Gastroesophageal sphincter (tissue), 4 donors: ENCODE measurements around the gene RAB3D. TPM values are rescaled to one million over a fixed set of nuclear protein-coding genes. Genes with fewer than 3 reads are reported as not detected.

Experiments used
- ATAC-seq: fragments of 150-250 bp; one replicate; pipeline ENCODE4 v1.9.1; 2016; ENCODE audit warnings: mild to moderate bottlenecking, moderate library complexity
- H3K27ac ChIP-seq, 4 donors: fragments of 200-600 bp; sonication (generic) in 3 of 4; 1 replicate in 3 of 4; 2 replicates in 1 of 4; pipeline ENCODE4 v1.5.1; 2016 to 2019
- H3K27me3 ChIP-seq: fragments of 200-600 bp; sonication (generic); one replicate; pipeline ENCODE4 v1.5.1; 2019
- H3K36me3 ChIP-seq, 2 donors: fragments of 200-600 bp; sonication (generic); one replicate each; pipeline ENCODE4 v1.5.1; 2019; ENCODE audit warnings: control low read depth in 1 of 2
- H3K4me1 ChIP-seq, 3 donors: fragments of 200-600 bp; sonication (generic); 1 replicate in 2 of 3; 2 replicates in 1 of 3; pipeline ENCODE4 v1.5.1; 2016 to 2019; ENCODE audit warnings: control low read depth in 2 of 3
- H3K4me3 ChIP-seq, 2 donors: fragments of 200-600 bp; sonication (generic); one replicate each; pipeline ENCODE4 v1.5.1; 2019; ENCODE audit warnings: mild to moderate bottlenecking in 1 of 2, moderate library complexity in 1 of 2
- H3K9me3 ChIP-seq, 3 donors: fragments of 200-600 bp; sonication (generic); one replicate each; pipeline ENCODE4 v1.5.1; 2017 to 2019; ENCODE audit warnings: control low read depth in 2 of 3
- CTCF ChIP-seq, 4 experiments: fragments of 200-600 bp in 2 of 4; fragments of 450-650 bp in 2 of 4; sonication (generic) in 1 of 4; IDR thresholded peaks; one replicate each; pipeline ENCODE4 v1.5.1; 2017 to 2019; ENCODE audit warnings: antibody characterized with exemption in 4 of 4, mild to moderate bottlenecking in 2 of 4, moderate library complexity in 2 of 4
- EP300 ChIP-seq: sonication (generic); formaldehyde crosslinking; IDR thresholded peaks from one replicate; pipeline ENCODE4 v1.6.1; 2017; ENCODE audit warnings: antibody characterized with exemption, mild to moderate bottlenecking
- POLR2A ChIP-seq, 2 donors: fragments of 450-650 bp; IDR thresholded peaks; one replicate each; pipeline ENCODE4 v1.6.1; 2017; ENCODE audit warnings: antibody characterized with exemption in 2 of 2, mild to moderate bottlenecking in 2 of 2, moderate library complexity in 1 of 2
- POLR2AphosphoS5 ChIP-seq: sonication (generic); formaldehyde crosslinking; IDR thresholded peaks from one replicate; pipeline ENCODE4 v1.6.1; 2017; ENCODE audit warnings: antibody characterized with exemption
- WGBS, 2 donors: methylation state at CpG; one replicate each; pipeline ENCODE4 v1.1.5; 2018; ENCODE audit warnings: low coverage in 1 of 2; 5-methylcytosine and 5-hydroxymethylcytosine counted together
- total RNA-seq, 4 donors: library from RNA; depleted of rRNA; stranded (reverse); fragments of >200 nt; gene quantifications; one replicate each; pipeline ENCODE4 v1.1.0, GENCODE V29; 2016

Gene RAB3D
- total RNA-seq, 4 donors from 2014 or later, result 21.5 to 43.7 (median 28.0) TPM

- no peaks in the 10 kb centered on the region for H3K4me1 ChIP-seq
- H3K36me3 ChIP-seq, result no peaks in the 10 kb centered on the region
- no peak overlapping the region for H3K27ac ChIP-seq
- no peaks in the 10 kb centered on the region for H3K9me3 ChIP-seq
- H3K4me3 ChIP-seq, result no peak overlapping the region
- no peak for ATAC-seq
- TF ChIP-seq POLR2AphosphoS5 (no peak), CTCF (IDR thresholded peaks at IDR 0.05) (no peak), POLR2A (IDR thresholded peaks at IDR 0.05) (no peak), EP300 (no peak)
- 72 to 80% methylated on average over 2 to 5 of the region's 5 CpGs for WGBS, 2 donors
- no peaks in the 10 kb centered on the region for H3K27me3 ChIP-seq
Observed at GRCh38 chr19:11279505-11280236, 59.8 kb downstream of the RAB3D start.

DNA sequence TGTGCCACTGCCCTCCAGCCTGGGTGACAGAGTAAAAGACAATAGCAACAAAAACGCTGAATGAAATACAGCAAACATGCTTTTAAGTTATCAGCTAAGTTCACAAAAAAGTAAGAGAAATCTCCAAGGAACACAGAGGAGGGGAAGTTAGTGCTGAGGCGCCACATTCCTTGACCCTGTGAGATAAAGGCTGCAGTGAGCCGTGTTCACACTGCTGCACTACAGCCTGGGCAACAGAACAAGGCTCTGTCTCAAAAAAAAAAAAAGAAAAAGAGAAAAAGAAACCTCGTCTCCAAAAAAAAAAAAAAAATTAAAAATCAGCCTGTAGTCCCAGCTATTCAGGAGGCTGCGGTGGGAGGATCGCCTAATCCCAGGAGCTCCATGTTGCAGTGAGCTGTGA, 60.8 kb downstream of the RAB3D start:
- Histone ChIP-seq H3K27ac (no peak overlapping the region), H3K4me3 (no peak overlapping the region), H3K9me3 (no peaks in the 10 kb centered on the region), H3K36me3 (no peaks in the 10 kb centered on the region), H3K4me1 (no peaks in the 10 kb centered on the region), H3K27me3 (no peaks in the 10 kb centered on the region)
- ATAC-seq, result no peak
- no peak for TF ChIP-seq EP300
- TF ChIP-seq POLR2AphosphoS5, result no peak
- TF ChIP-seq CTCF (IDR thresholded peaks at IDR 0.05), result no peak
- no peak for TF ChIP-seq POLR2A (IDR thresholded peaks at IDR 0.05)
- WGBS, 2 donors, result 37% methylated on average over 3 of the region's 6 CpGs; no CpG with 5 or more reads in 1 of the 2 donors

- H3K27ac ChIP-seq, result no peak overlapping the region
- no peak overlapping the region for H3K4me3 ChIP-seq
- no peaks in the 10 kb centered on the region for H3K27me3 ChIP-seq
- H3K4me1 ChIP-seq, result peaks cover 0 to 3% (median 0%) of the 10 kb centered on the region in 3 donors
- no peak for ATAC-seq
- no peaks in the 10 kb centered on the region for H3K36me3 ChIP-seq
- no peaks in the 10 kb centered on the region for H3K9me3 ChIP-seq
- no peak for TF ChIP-seq CTCF (IDR thresholded peaks at IDR 0.05)
- TF ChIP-seq EP300, result no peak
- no peak for TF ChIP-seq POLR2AphosphoS5
- no peak for TF ChIP-seq POLR2A (IDR thresholded peaks at IDR 0.05)
- 64 to 71% methylated on average over 2 to 4 of the region's 4 CpGs for WGBS, 2 donors
Observed at GRCh38 chr19:11274533-11275086, 64.8 kb downstream of the RAB3D start.

- ATAC-seq, result no peak
- Histone ChIP-seq H3K36me3 (no peaks in the 10 kb centered on the region), H3K27ac (no peak overlapping the region), H3K9me3 (no peaks in the 10 kb centered on the region), H3K27me3 (no peaks in the 10 kb centered on the region), H3K4me3 (no peak overlapping the region), H3K4me1 (peaks cover 0 to 9% (median 5%) of the 10 kb centered on the region in 3 donors)
- WGBS, 2 donors, result 70 to 84% methylated on average over 3 of the region's 5 CpGs
- TF ChIP-seq CTCF (IDR thresholded peaks at IDR 0.05) (no peak), EP300 (no peak), POLR2AphosphoS5 (no peak), POLR2A (IDR thresholded peaks at IDR 0.05) (no peak)
Observed at GRCh38 chr19:11273989-11274388, 65.5 kb downstream of the RAB3D start.

GRCh38 chr19:11273296-11273695, 66.2 kb downstream of the RAB3D start:
- Histone ChIP-seq H3K27me3 (no peaks in the 10 kb centered on the region), H3K4me1 (peaks cover 0 to 16% (median 11%) of the 10 kb centered on the region in 3 donors), H3K36me3 (no peaks in the 10 kb centered on the region), H3K9me3 (no peaks in the 10 kb centered on the region), H3K27ac (no peak overlapping the region), H3K4me3 (no peak overlapping the region)
- TF ChIP-seq CTCF (IDR thresholded peaks at IDR 0.05) (no peak), POLR2AphosphoS5 (no peak), POLR2A (IDR thresholded peaks at IDR 0.05) (no peak), EP300 (no peak)
- WGBS, 2 donors, result 78 to 94% methylated on average over 2 of the region's 2 CpGs
- ATAC-seq, result no peak
